Esophagus squamous epithelium (tissue), 5 donors: Measurements from ENCODE around the gene RGP1. TPM values are rescaled to one million over a fixed set of nuclear protein-coding genes. Genes with fewer than 3 reads are reported as not detected.

Source experiments
- DNase-seq: peaks from one replicate; lab custom pipeline; 2025; lab: John Stamatoyannopoulos, UW
- H3K27ac ChIP-seq, 4 donors: fragments of 200-600 bp; sonication (generic); one replicate each; pipeline ENCODE4 v1.5.1; 2016 to 2019; ENCODE audit warnings: mild to moderate bottlenecking in 1 of 4
- H3K27me3 ChIP-seq, 4 donors: fragments of 200-600 bp; sonication (generic); 1 replicate in 3 of 4; 2 replicates in 1 of 4; pipeline versions ENCODE4 v1.5.1 to v1.6.0; 2017 to 2021; ENCODE audit warnings: antibody characterized with exemption in 1 of 4
- H3K36me3 ChIP-seq, 3 donors: fragments of 200-600 bp; sonication (generic); one replicate each; pipeline ENCODE4 v1.5.1; 2016 to 2019
- H3K4me1 ChIP-seq, 3 donors: fragments of 200-600 bp; sonication (generic); one replicate each; pipeline ENCODE4 v1.5.1; 2017 to 2019
- H3K4me3 ChIP-seq, 4 donors: fragments of 200-600 bp; sonication (generic); 1 replicate in 3 of 4; 2 replicates in 1 of 4; pipeline ENCODE4 v1.5.1; 2016 to 2019; ENCODE audit warnings: mild to moderate bottlenecking in 2 of 4, moderate library complexity in 1 of 4
- H3K9me3 ChIP-seq, 3 donors: fragments of 200-600 bp; sonication (generic); one replicate each; pipeline ENCODE4 v1.5.1; 2016 to 2019
- POLR2A ChIP-seq, 4 donors: fragments of 450-650 bp; IDR thresholded peaks; one replicate each; pipeline ENCODE4 v1.6.1; 2017; ENCODE audit warnings: antibody characterized with exemption in 4 of 4, mild to moderate bottlenecking in 4 of 4, moderate library complexity in 3 of 4
- WGBS, 2 donors: methylation state at CpG; one replicate each; pipeline ENCODE4 v1.1.5; 2018; 5-methylcytosine and 5-hydroxymethylcytosine counted together
- intact Hi-C: fragments of 100-400 bp; cut with DNase I; formaldehyde crosslinking; loops from one replicate; pipeline ENCODE4 v1.15.0; 2022
- small RNA-seq, 4 donors: library from RNA; depleted of rRNA; stranded (forward); fragments of <200 nt; gene quantifications; one replicate each; pipeline ENCODE3, GENCODE V24; 2016
- total RNA-seq, 4 donors: library from RNA; depleted of rRNA; stranded (reverse); fragments of >200 nt; gene quantifications; one replicate each; pipeline ENCODE4 v1.1.0, GENCODE V29; 2016
- TF ChIP-seq, protein P1 (sequence below), 6 experiments: fragments of 450-650 bp in 4 of 6; fragments of 200-600 bp in 2 of 6; sonication (generic) in 2 of 6; IDR thresholded peaks; one replicate each; pipeline ENCODE4 v1.5.1; 2016 to 2019; ENCODE audit warnings: antibody characterized with exemption in 6 of 6, mild to moderate bottlenecking in 4 of 6, moderate library complexity in 4 of 6
- donor health status: DM: yes; HTN: yes; CAD: no.

Gene RGP1
- total RNA-seq, 4 donors from 2014 or later, result 8.0 to 17.5 (median 11.6) TPM

DNA sequence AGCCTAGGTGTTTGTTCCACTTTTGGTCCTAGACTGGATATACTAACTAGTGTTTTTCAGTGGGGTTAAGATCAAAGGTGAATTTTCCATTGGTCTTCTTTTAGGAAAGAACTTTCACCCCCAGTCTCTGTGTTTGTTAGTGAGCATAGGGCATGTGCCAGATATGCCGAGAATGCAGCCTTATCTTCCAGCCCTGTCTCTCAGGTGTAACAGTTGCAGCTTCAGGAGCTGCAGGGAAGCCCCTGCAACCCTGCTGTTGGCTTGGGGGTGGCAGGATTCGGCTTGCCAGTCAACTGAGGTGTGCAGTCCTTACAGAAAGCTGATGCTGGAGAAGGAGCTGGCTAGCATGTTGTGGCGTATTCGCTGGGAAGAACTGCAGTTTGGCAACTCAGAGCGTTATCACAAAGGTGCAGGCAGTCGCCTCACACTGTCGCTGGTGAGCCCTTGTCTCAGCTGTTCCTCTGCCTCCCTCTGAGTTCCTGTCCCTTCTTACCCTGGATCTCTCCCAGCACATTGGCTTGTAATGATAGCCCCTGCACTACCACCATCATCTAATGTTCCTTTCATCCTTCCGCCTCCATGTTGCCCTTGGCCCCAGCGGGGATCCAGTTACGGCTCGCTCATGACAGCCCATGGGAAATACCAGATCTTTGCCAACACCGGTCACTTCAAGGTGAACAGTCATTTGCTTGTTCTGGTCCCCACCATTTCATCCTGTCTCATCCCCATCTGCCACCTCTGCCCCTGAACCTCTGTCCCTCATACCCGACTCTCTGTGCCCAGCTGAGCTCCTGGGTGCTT, 52.4 kb downstream of the RGP1 start:
- DNase-seq, result no peak
- TF ChIP-seq, protein P1, sequence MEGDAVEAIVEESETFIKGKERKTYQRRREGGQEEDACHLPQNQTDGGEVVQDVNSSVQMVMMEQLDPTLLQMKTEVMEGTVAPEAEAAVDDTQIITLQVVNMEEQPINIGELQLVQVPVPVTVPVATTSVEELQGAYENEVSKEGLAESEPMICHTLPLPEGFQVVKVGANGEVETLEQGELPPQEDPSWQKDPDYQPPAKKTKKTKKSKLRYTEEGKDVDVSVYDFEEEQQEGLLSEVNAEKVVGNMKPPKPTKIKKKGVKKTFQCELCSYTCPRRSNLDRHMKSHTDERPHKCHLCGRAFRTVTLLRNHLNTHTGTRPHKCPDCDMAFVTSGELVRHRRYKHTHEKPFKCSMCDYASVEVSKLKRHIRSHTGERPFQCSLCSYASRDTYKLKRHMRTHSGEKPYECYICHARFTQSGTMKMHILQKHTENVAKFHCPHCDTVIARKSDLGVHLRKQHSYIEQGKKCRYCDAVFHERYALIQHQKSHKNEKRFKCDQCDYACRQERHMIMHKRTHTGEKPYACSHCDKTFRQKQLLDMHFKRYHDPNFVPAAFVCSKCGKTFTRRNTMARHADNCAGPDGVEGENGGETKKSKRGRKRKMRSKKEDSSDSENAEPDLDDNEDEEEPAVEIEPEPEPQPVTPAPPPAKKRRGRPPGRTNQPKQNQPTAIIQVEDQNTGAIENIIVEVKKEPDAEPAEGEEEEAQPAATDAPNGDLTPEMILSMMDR (IDR thresholded peaks at IDR 0.05), result no peak
- TF ChIP-seq POLR2A (IDR thresholded peaks at IDR 0.05), result no peak
- Histone ChIP-seq H3K4me3 (no peak overlapping the region), H3K9me3 (no peaks in the 10 kb centered on the region), H3K27ac (no peak overlapping the region), H3K27me3 (no peaks in the 10 kb centered on the region), H3K36me3 (peaks cover 0 to 42% (median 0%) of the 10 kb centered on the region in 3 donors), H3K4me1 (no peaks in the 10 kb centered on the region)
- 88 to 94% methylated on average over 12 of the region's 13 CpGs for WGBS, 2 donors
- intact Hi-C loops, result no loop called here

DNA sequence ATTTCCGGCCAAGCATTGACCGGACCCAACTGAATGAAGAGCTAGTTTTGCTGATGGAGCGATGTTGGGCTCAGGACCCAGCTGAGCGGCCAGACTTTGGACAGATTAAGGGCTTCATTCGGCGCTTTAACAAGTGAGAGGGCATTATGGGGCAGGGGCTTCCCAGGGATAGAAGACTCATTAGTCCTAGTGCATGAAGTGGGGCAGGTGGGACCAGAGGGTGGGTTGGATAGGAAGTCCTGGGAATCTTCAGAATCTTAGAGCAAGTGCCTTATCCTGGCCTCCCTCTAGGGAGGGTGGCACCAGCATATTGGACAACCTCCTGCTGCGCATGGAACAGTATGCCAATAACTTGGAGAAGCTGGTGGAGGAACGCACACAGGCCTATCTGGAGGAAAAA, 57.0 kb downstream of the RGP1 start:
- H3K9me3 ChIP-seq, result no peaks in the 10 kb centered on the region
- TF ChIP-seq, protein P1 (IDR thresholded peaks at IDR 0.05), result no peak
- no peak for TF ChIP-seq POLR2A (IDR thresholded peaks at IDR 0.05)
- no peak overlapping the region for H3K27ac ChIP-seq
- H3K36me3 ChIP-seq, result peaks cover 0 to 55% (median 0%) of the 10 kb centered on the region in 3 donors
- no peak for DNase-seq
- 94 to 97% methylated on average over 3 to 5 of the region's 8 CpGs for WGBS, 2 donors
- intact Hi-C loops, result no loop called here
- no peak overlapping the region for H3K4me3 ChIP-seq
- H3K27me3 ChIP-seq, result no peaks in the 10 kb centered on the region
- H3K4me1 ChIP-seq, result peaks cover 0 to 1% (median under 1%) of the 10 kb centered on the region in 3 donors

Small RNA genes lying within 50 kb of the gene (small RNA-seq; reads per million reads assigned to genes)
- gene MIR6853, result 0 to 0.07 (median 0) reads per million in 4 donors

Other genes starting within 250 kb of the RGP1 start
- gene TESK1, start 144.0 kb upstream of the RGP1 start, total RNA-seq, result 10 to 100 TPM; 10.1 to 22.1 (median 14.4) TPM
- 1 to 10 TPM in 1 of 4 donors, under 1 TPM in 1, not detected in 2; 0.27 to 1.9 TPM for gene CD72, start 130.9 kb upstream of the RGP1 start, total RNA-seq
- gene SIT1, start 98.4 kb upstream of the RGP1 start, total RNA-seq, result 1 to 10 TPM in 3 of 4 donors, under 1 TPM in 1; 0.42 to 4.2 (median 1.5) TPM
- 1,000 to 10,000 TPM in 3 of 4 donors, 100 to 1,000 TPM in 1; 759 to 4,621 (median 3,503) TPM for gene RMRP, start 91.3 kb upstream of the RGP1 start, total RNA-seq
- 10 to 100 TPM in 3 of 4 donors, 1 to 10 TPM in 1; 6.6 to 19.6 (median 14.2) TPM for gene CCDC107, start 91.0 kb upstream of the RGP1 start, total RNA-seq
- gene ARHGEF39, start 84.1 kb upstream of the RGP1 start, total RNA-seq, result 10 to 100 TPM in 1 of 4 donors, 1 to 10 TPM in 3; 1.3 to 17.5 (median 5.1) TPM
- gene CA9, start 75.4 kb upstream of the RGP1 start, total RNA-seq, result 1 to 10 TPM in 1 of 4 donors, not detected in 3; 2.2 TPM
- 1,000 to 10,000 TPM in 1 of 4 donors, 100 to 1,000 TPM in 2, 10 to 100 TPM in 1; 80.8 to 1,148 (median 217) TPM for gene TPM2, start 59.4 kb upstream of the RGP1 start, total RNA-seq
- gene TLN1, start 17.1 kb upstream of the RGP1 start, total RNA-seq, result 100 to 1,000 TPM in 2 of 4 donors, 10 to 100 TPM in 2; 94.7 to 233 (median 112) TPM
- gene CREB3, start 16.6 kb upstream of the RGP1 start, total RNA-seq, result 10 to 100 TPM; 10.5 to 24.2 (median 19.2) TPM
- gene GBA2, start 59 bp upstream of the RGP1 start, total RNA-seq, result 10 to 100 TPM; 14.1 to 61.8 (median 42.0) TPM
- gene MSMP, start 5.0 kb downstream of the RGP1 start, total RNA-seq, result not detected
- gene NPR2, start 42.3 kb downstream of the RGP1 start, total RNA-seq, result 10 to 100 TPM in 1 of 4 donors, 1 to 10 TPM in 1, under 1 TPM in 2; 0.08 to 12.2 (median 1.8) TPM
- not detected for gene SPAG8, start 63.0 kb downstream of the RGP1 start, total RNA-seq
- 10 to 100 TPM; 13.2 to 34.9 (median 19.5) TPM for gene HINT2, start 65.8 kb downstream of the RGP1 start, total RNA-seq
- gene FAM221B, start 79.4 kb downstream of the RGP1 start, total RNA-seq, result not detected
- gene TMEM8B, start 79.9 kb downstream of the RGP1 start, total RNA-seq, result 1 to 10 TPM in 2 of 4 donors, under 1 TPM in 2; 0.35 to 4.8 (median 1.4) TPM
- not detected for gene OR13J1, start 121.1 kb downstream of the RGP1 start, total RNA-seq
- 1 to 10 TPM in 1 of 4 donors, under 1 TPM in 1, not detected in 2; 0.70 to 4.6 TPM for gene HRCT1, start 156.9 kb downstream of the RGP1 start, total RNA-seq
- gene SPAAR, start 160.2 kb downstream of the RGP1 start, total RNA-seq, result 1 to 10 TPM in 1 of 4 donors, under 1 TPM in 1, not detected in 2; 0.22 to 1.1 TPM
- not detected for gene OR2S2, start 208.9 kb downstream of the RGP1 start, total RNA-seq